Mammary epithelial cell (primary cell): ENCODE data around the gene UGGT1.

Experiments used
- CTCF ChIP-seq, 2 donors: IDR thresholded peaks in 1 of 2; conservative IDR thresholded peaks in 1 of 2; 2 replicates each; pipeline ENCODE4 v1.5.1; 2011 to 2012; ENCODE audit warnings: inconsistent platforms in 2 of 2, low read length in 2 of 2, mild to moderate bottlenecking in 2 of 2, control low read depth in 1 of 2, low read depth in 1 of 2; ENCODE audit not compliant: insufficient read depth in 1 of 2; ENCODE audit errors: extremely low read depth in 1 of 2
- EZH2 ChIP-seq: IDR thresholded peaks from 2 replicates; pipeline ENCODE4 v1.6.1; 2012; ENCODE audit warnings: low read length, inconsistent platforms, borderline replicate concordance

DNA sequence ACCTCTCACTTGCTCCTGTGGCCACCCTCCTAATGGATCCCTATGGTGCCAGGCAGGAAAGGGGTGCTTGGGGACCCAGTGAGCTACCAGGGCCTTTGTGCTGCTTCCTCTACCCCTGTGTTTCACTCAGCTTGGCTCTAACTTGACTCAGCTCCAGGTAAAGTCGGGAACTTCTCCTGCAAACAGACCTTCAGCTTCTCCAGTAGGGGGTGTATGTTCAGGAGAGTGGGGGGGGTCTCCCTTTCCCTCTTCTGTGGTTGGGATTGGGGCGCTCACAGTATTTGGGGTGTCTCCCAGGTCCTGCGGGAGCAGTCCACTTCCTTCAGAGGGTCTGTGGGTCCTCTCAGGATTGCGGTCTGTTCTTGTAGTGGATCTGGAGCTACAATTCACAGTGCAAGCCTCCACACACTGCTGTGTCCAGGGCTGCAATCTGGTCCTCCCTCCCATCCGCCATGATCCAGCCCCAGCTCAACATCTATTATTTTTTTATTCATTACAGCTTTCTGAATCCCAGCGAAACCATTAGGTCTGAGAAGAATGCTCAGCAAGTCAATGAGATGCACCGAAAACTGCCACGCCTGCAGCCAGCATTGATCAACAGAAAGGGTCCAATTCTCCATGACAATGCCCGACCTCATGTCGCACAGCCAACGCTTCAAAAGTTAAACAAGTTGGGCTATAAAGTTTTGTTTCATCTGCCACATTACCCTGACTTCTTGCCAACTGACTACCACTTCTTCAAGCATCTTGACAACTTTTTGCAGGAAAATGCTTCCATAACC lies 36.7 kb upstream of the UGGT1 start:
- no peak for TF ChIP-seq CTCF (conservative IDR thresholded peaks at IDR 0.05 in 1 of 2, IDR thresholded peaks at IDR 0.05 in 1 of 2; ENCODE audit: extremely low read depth in 1 of 2, insufficient read depth in 1 of 2, low read depth in 1 of 2, low read length in 2 of 2)
- TF ChIP-seq EZH2, result no peak
